H1 (cell line): ENCODE results near the gene CNGB1. TPM values are rescaled to one million over a fixed set of nuclear protein-coding genes. Genes with fewer than 3 reads are reported as not detected.

Experiments used
- JUN ChIP-seq: IDR thresholded peaks from 2 replicates; pipeline ENCODE4 v1.6.1; 2011; ENCODE audit warnings: low read depth, mild to moderate bottlenecking, improper control_type of control experiment, low read length
- KDM4A ChIP-seq: IDR thresholded peaks from one replicate; pipeline ENCODE4 v1.7.1; 2012; ENCODE audit warnings: low read depth, mild to moderate bottlenecking, moderate library complexity, low read length, inconsistent platforms; ENCODE audit not compliant: severe bottlenecking
- SAP30 ChIP-seq: fragments of 300-600 bp; sonication (generic); IDR thresholded peaks from 2 replicates; pipeline ENCODE4 v1.7.1; 2012; ENCODE audit warnings: low read length, moderate library complexity, mild to moderate bottlenecking, inconsistent platforms; ENCODE audit not compliant: insufficient read depth, insufficient replicate concordance
- TAF1 ChIP-seq: IDR thresholded peaks from 2 replicates; pipeline ENCODE4 v1.6.1; 2011; ENCODE audit warnings: mild to moderate bottlenecking, low read depth, low read length
- TEAD4 ChIP-seq: IDR thresholded peaks from 2 replicates; pipeline ENCODE4 v1.6.1; 2012; ENCODE audit warnings: low read depth, low read length, inconsistent platforms, mixed read lengths
- polyA plus RNA-seq, 7 experiments: library from polyadenylated mRNA; depleted of rRNA in 3 of 7; stranded (reverse) in 5 of 7; unstranded in 2 of 7; fragments of >200 nt in 5 of 7; fragments of 200-250 nt in 2 of 7; gene quantifications; 1 replicate in 5 of 7; 2 replicates in 1 of 7; 4 replicates in 1 of 7; pipeline versions ENCODE4 v1.2.1 to v1.2.3, GENCODE V29; 2011 to 2013; ENCODE audit warnings: missing spikeins in 2 of 7, mixed read lengths in 2 of 7
- total RNA-seq: library from RNA; stranded (reverse); fragmentation: NEBNext Ultra II Directional; extraction: Animal tissue kit (Norgen Biotek cat#: 25700); gene quantifications from 2 replicates; pipeline ENCODE4 v1.2.1, GENCODE V29; 2021
- TF ChIP-seq, protein P1 (sequence below): IDR thresholded peaks from 2 replicates; pipeline ENCODE4 v1.6.1; 2012; ENCODE audit warnings: inconsistent platforms

The CNGB1 gene
- total and polyA plus RNA-seq, 2 of the 8 experiments (the other 6 are each of a cell fraction or from before 2014, with no cell fraction given): not detected

DNA sequence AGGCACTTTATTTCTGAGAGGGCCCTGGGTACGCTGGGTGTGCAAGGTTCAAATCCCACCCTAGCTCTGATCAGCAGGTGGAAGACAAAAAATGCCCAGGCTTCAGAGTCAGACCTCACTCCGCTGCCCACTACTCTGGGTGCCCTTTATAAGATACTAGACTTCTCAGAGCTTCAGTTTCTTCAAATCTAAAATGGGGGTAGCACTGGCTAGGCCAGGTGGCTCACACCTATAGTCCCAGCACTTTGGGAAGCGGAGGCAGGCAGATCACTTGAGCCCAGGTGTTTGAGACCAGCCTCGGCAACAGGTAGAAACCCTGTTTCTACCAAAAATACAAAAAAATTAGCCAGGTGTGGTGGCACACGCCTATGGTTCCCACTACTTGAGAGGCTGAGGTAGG is 32.0 kb upstream of the CNGB1 start (continued):
- TF ChIP-seq JUN (no peak), TAF1 (no peak), SAP30 (no peak), TEAD4 (no peak), KDM4A (no peak)
- TF ChIP-seq, protein P1, sequence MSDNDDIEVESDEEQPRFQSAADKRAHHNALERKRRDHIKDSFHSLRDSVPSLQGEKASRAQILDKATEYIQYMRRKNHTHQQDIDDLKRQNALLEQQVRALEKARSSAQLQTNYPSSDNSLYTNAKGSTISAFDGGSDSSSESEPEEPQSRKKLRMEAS: no peak
- TF ChIP-seq, all 59 proteins: peak for 0
